K562 treated with DMSO at 1 percent for 48 hours (cell line): Measurements from ENCODE around the gene PILRB. TPM values are rescaled to one million over a fixed set of nuclear protein-coding genes. Genes with fewer than 3 reads are reported as not detected.

Source experiments
- total RNA-seq: library from RNA; unstranded; fragments of 300-600 nt; gene quantifications from 2 replicates; pipeline ENCODE4 v1.2.3, GENCODE V29; 2022; ENCODE audit warnings: low replicate concordance; ENCODE audit errors: extremely low read depth

The PILRB gene
- not detected in 2 replicates for total RNA-seq

DNA sequence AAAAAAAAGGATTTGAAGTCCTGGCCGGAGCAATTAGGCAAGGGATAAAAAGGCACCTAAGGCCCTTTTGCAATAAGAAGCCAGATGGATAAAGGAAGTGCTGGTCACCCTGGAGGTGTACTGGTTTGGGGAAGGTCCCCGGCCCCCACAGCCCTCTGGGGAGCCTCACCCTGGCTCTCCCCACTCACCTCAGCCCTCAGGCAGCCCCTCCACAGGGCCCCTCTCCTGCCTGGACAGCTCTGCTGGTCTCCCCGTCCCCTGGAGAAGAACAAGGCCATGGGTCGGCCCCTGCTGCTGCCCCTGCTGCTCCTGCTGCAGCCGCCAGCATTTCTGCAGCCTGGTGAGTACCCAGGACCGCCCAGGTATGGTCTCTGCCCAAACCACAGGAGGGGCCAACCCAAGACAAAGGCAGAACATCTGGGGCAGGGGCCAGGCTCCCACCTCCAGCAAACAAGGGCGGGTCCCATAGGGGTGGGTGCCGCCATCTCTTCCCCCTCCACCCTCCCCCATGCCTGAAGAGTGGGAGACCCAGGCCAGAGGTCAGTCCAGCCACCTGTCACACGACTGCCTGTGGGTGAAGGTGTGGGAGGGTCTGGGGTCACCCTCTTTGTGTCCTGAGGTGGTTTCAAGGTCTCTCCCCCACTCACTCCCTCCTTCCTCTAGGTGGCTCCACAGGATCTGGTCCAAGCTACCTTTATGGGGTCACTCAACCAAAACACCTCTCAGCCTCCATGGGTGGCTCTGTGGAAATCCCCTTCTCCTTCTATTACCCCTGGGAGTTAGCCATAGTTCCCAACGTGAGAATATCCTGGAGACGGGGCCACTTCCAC is at the start of gene PILRB:
Gene PILRB, plus strand, starts transcription at position 91 of the 830 bp plus-strand sequence. Its CDS starts 186 bp downstream, at position 277.

DNA sequence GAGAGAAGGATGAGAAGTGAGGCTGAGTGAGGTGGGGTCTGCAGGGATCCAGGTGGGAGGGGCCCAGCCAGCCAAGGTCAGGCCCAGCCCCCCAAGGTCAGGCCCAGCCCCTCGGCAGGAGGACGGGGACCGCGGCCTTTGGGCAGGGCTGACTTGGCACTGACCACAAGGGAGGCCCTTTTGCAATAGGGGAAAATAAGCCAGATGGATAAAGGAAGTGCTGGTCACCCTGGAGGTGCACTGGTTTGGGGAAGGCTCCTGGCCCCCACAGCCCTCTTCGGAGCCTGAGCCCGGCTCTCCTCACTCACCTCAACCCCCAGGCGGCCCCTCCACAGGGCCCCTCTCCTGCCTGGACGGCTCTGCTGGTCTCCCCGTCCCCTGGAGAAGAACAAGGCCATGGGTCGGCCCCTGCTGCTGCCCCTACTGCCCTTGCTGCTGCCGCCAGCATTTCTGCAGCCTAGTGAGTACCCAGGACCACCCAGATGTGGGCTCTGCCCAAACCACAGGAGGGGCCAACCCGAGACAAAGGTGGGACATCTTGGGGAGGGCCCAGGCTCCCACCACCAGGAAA is 15.4 kb downstream of the PILRB start, which contains the start of gene PILRA:
Gene PILRA, plus strand, starts transcription at position 227 of the 571 bp plus-strand sequence. Its CDS starts 170 bp downstream, at position 397.

Other genes with a start within 250 kb of the PILRB start
- not detected in 2 replicates for gene TAF6, start 238.8 kb upstream of the PILRB start, total RNA-seq
- gene CNPY4, start 238.5 kb upstream of the PILRB start, total RNA-seq: not detected in 2 replicates
- not detected in 2 replicates for gene MBLAC1, start 231.2 kb upstream of the PILRB start, total RNA-seq
- 1,877 TPM in 1 of 2 replicates, not detected in the other for gene LAMTOR4, start 209.2 kb upstream of the PILRB start, total RNA-seq
- gene TRAPPC14, start 199.4 kb upstream of the PILRB start, total RNA-seq: not detected in 2 replicates
- gene GAL3ST4, start 189.5 kb upstream of the PILRB start, total RNA-seq: not detected in 2 replicates
- not detected in 2 replicates for gene GPC2, start 180.7 kb upstream of the PILRB start, total RNA-seq
- gene STAG3, start 180.2 kb upstream of the PILRB start, total RNA-seq: not detected in 2 replicates
- not detected in 2 replicates for gene PVRIG, start 138.2 kb upstream of the PILRB start, total RNA-seq
- gene SPDYE3, start 50.4 kb upstream of the PILRB start, total RNA-seq: not detected in 2 replicates
- gene PILRA, start 15.4 kb downstream of the PILRB start, total RNA-seq: not detected in 2 replicates
- gene ZCWPW1, start 70.6 kb downstream of the PILRB start, total RNA-seq: not detected in 2 replicates
- gene MEPCE, start 71.7 kb downstream of the PILRB start, total RNA-seq: not detected in 2 replicates
- not detected in 2 replicates for gene PPP1R35, start 78.4 kb downstream of the PILRB start, total RNA-seq
- gene SPACDR, start 106.1 kb downstream of the PILRB start, total RNA-seq: not detected in 2 replicates
- gene TSC22D4, start 121.1 kb downstream of the PILRB start, total RNA-seq: 576 TPM in 1 of 2 replicates, not detected in the other
- gene NYAP1, start 125.8 kb downstream of the PILRB start, total RNA-seq: not detected in 2 replicates
- not detected in 2 replicates for gene AGFG2, start 181.1 kb downstream of the PILRB start, total RNA-seq
- gene SAP25, start 215.8 kb downstream of the PILRB start, total RNA-seq: not detected in 2 replicates
- not detected in 2 replicates for gene LRCH4, start 228.0 kb downstream of the PILRB start, total RNA-seq
- gene FBXO24, start 228.2 kb downstream of the PILRB start, total RNA-seq: not detected in 2 replicates
- gene PCOLCE, start 244.2 kb downstream of the PILRB start, total RNA-seq: not detected in 2 replicates